Occipital lobe (tissue), 2 donors: ENCODE results near the gene AVP. TPM values are rescaled to one million over a fixed set of nuclear protein-coding genes. Genes with fewer than 3 reads are reported as not detected.

Source experiments
- DNase-seq: peaks from one replicate; lab custom pipeline; 2025; lab: John Stamatoyannopoulos, UW
- total RNA-seq: library from RNA; depleted of rRNA; stranded (reverse); fragments of >200 nt; gene quantifications from one replicate; pipeline ENCODE4 v1.2.3, GENCODE V29; 2014

AVP gene
- total RNA-seq, 1 donor from 2014 or later, result not detected

DNA sequence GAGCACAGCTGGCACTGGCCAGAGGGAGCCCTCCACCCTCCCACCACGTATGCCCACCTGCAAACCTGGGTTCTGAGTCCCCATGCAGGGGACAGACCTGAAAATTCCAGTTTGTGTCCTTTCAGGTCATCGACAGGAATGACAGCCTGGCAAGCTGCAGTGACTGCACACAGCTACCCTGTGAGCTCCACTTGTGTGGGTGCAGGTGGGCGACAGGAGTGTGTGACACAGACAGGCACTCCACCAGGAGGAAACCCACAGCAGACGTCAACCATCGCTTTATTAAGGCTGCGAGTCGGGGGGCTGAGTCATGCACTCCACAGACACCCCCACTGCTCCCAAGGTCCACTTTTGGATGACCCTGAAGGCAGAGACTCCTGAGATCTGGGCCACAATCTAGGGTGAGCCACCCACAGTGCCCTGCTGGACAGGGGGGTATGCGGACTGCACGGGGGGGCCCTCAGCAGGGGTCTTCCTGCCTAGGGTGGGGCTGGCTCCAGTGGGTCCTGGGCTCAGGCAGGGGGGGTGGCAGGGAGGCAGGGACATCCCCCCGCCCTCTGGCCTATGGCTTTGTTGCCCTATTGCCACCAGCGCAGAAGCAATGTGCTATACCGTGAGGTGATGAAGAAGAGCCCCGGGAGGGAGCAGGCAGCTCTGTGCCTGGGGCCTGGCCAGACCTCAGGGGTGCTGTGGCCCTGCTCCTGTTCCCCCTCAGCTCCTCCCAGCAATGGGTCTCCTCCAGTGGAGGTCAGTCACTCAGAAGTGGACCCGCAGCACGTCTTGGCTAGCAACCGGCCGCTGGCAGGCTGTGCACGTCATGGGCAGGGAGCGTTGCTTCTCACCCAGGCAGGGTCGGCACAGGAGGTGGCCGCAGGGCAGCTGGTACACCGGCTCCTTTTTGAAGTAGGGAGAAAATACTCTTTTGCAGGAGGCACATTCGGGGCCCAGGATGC lies 25.1 kb upstream of the AVP start:
- no peak for DNase-seq

DNA sequence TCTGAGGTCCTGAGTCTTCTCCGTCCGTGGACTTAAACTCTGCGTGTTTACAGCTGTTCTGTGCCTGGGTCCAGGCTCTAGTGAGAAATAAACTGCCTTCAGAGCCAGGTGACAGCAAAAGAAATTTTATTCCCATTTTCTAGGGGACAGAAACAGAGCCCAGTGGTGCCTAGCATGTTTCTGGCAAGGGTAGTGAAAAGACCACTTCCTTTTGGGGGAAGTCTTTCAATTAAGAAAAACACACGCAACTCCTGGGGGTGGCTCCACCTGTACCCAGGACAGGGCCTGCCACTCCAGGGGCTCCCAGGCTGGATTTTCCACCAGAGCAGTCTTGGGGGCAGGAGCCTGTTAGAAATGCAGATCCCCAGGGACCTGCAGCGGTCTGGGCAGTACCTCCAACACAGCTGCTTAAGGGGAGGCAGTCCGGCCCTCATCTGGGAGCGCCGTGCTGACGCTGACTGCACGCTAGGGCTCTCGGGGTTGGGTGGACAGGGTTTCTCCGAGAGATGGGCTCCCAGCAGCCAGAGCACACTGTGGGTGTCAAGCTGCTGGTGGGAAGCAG lies 23.0 kb upstream of the AVP start:
- DNase-seq, result no peak

DNA sequence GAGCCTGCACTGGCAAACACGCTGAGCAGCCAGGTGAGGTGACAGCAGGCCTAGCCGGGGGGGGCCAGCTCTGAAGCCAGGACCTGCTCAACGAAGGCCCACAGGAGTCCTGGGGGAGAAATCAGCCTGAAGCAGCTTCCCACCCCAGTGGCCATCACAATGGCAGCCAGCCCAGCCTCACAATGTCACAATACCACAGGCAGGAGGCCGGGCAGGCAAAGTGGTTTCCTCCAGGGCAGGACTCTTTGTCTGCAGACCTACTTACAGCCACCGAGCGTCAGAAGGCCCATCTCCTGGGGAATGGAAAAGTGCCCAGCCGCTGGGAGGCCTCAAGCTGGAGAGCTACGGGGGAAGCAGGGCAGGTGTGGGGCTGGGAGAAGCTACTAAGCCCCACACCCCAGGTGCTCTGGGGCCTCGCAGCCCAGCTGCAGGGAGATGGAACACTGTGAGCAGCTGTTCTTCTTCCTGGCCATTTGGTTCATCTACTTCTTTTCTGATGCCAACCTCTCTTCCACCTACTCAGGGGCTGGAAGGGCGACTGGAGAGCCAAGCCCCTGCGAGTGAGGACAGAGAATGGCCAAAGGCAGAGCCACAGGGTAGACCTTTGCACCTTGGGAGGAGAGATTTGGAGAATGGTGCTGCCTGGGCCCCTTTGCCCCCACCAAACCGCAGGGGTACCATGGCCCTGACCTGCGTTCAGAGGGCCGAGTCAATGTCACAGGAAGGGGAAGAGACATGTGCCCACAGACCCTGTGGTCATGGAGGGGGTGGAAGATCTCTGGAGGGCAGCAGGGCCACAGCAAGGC lies 22.3 kb upstream of the AVP start:
- no peak for DNase-seq

DNA sequence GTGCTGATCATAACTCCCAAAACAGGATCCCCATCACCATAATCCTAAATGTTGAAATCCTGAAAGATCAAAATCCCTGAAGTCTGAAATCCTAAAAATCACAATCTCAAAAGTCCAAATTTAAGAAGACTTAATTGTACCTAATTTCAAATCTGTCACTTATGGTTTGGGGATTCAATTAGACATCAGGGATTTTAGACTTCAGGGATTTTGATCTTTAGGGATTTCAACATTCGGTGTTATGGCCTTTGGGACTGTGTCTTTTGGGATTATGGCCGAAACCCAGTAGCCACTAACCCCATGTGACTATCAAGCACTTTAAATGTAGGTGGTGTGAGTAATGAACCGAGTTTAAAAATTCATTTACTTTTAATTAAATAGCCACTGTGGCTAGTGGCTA lies 21.7 kb upstream of the AVP start:
- DNase-seq, result no peak

DNA sequence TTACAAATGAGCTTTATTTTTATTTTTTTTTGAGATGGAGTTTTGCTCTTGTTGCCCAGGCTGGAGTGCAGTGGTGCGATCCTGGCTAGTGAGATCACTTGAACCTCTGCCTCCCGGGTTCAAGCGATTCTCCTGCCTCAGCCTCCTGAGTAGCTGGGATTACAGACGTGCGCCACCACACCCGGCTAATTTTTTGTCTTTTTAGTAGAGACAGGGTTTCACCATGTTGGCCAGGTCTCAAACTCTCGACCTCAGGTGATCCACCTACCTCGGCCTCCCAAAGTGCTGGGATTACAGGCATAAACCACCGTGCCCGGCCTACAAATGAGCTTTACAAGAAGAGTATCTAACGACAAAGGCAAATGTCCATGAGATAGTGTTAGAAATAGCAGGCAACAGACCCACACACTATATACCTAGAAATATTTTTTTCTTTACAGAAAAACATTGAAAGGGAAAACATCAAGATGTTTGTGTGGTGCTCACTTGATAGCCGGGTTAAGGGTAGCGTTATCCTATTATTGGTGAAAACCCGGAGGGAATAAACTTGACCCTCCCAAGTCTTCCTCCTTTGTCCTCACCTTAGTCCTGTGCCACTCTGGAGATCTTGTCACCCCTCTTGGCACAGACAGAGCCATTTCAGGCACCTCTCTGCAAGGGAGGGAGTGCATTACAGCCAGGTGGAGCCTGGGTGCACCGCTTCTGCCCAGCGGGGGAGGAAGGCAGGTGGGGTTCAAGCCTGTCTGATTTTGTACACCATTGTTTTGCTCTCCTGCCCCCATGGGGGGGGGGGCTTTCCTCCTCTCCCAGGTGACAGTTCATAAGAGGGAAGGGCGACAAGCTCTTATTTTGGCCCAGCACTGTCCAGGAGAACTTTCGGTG lies 21.0 kb upstream of the AVP start:
- DNase-seq, result no peak

DNA sequence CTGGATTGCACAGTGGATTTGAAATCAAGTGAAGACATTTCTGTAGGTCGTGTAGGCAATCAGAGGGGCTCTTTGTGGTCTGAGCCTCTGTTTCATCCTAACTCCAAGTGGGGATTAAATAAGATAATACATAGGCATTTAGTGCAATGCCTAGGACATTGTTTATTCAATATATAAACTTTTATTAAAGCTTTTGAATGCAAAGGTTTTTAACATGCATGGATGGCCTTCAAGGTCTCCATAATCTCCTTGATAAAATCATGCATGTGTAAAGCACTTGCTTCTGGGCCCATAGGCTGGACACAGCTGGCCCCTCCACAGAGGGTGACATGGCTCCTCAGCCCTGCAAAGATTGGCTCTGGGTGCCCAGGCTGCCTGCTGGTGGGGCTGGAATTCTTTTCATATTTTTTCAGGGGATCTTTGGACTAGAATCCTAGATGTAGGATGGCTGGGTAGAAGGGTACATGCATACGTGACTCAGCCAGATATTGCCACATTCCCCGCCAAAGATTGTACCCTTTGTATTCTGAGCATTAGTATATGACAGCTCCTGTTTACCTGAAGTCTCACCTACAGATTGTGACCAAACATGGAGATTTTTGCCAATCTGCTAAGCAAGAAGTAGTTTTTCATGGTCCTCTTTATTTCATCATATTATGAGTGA lies 19.0 kb upstream of the AVP start:
- no peak for DNase-seq

DNA sequence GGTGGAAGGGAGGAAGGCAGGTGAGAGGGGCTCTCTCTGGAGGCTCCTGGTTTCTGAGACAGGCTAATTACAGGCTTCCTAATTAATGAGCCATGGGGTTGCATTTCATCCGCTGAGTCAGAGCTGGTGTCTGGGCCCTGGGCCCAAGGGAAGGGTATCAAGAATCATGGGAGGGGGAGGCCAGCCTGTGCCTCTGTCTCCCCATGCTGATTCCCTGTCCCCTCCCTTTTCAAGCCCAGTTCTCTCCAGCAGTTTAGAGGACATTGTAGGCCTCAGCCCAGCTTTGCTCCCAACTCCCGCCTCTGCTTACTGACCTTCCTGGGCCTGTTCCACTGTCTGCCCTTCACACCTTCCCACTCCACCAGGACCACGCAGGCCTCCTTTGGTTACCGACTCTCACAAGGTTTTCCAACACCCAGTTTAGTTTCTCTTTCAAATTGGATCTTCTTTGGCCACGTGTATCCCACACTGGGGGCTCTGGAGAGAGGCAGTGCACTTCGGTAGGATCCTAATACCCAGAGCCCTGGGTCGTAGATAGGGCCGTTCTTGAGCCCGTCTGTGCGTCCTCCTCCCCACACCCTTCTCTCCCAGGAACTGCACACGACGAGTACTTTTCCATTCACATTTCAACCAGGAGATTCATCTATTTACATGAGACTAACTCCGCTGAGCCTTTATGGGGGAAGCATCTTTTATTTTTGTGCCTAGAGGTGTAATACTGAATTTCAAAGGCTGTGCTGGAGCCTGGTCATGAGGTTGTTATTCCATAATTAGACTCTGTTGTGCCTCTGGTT lies 18.2 kb upstream of the AVP start:
- DNase-seq, result peak; percentile 26

DNA sequence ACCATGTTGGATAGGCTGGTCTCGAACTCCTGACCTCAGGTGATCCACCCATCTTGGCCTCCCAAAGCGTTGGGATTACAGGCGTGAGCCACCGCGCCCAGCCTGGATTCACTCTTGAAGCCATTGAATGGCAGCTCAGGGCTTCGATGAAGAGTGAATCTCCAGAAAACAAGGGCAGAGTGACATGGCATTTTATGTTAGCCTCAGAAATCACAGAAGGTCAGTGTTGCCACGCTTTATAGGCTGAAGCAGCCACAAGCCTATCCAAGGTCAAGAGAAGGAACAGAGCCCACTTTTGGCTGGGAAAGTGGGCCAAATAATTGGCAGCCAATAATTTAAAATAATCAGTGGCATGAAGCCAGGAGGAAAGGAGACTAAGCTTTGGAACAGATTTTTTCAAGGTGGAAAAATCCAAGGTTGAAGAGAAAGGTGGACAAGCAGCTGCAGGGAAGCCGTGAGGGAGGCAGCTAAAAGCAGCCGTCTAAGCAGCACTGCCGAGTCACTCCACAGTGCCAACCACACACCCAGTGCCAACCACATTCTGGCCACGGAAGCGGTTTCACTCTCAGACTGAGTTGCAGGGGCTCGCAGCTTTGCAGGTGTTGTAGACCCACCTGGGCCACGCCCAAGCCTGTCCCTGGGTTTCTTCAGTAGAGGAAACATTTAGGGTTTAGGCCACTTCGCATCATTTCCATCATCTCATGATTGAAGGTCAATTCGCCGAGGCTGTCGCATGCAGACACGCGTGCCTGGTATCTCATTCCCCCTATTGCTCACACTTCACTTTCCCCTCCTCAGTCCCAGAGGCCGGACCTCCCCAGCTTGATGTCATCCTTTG lies 17.4 kb upstream of the AVP start:
- peak; percentile 40 for DNase-seq

DNA sequence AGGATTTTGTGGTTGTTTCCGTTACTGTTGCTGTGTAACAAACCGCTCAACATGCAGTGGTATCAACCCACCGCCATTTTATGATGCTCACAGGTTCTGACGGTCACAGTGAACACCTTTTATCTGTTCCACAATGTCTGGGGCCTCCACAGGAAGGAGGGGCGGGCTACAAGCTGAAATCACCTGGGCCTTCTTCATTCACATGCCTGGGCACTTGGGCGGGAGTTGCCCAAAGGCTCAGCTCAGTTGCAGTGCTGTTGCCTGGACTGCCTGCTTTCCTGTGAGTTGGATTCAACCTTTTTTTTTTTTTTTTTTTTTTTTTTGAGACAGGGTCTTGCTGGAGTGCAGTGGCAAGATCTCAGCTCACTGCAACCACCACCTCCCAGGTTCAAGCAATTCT lies 16.7 kb upstream of the AVP start:
- DNase-seq, result no peak

DNA sequence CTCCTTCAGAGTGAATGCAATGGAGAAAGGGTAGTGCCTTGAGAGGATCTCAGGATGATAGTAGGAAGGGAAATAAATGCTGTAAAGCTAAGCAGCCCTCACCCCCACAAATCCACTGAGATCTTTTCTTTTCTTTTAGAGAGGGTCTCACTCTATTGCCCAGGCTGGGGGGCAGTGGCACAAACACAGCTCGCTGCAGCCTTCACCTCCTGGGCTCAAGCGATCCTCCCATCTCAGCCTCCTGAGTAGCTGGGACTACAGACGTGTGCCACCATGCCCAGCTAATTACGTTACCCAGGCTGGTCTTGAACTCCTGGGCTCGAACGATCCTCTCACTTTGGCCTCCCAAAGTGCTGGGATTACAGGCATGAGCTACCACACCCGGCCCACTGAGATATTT lies 16.0 kb upstream of the AVP start:
- DNase-seq, result no peak

DNA sequence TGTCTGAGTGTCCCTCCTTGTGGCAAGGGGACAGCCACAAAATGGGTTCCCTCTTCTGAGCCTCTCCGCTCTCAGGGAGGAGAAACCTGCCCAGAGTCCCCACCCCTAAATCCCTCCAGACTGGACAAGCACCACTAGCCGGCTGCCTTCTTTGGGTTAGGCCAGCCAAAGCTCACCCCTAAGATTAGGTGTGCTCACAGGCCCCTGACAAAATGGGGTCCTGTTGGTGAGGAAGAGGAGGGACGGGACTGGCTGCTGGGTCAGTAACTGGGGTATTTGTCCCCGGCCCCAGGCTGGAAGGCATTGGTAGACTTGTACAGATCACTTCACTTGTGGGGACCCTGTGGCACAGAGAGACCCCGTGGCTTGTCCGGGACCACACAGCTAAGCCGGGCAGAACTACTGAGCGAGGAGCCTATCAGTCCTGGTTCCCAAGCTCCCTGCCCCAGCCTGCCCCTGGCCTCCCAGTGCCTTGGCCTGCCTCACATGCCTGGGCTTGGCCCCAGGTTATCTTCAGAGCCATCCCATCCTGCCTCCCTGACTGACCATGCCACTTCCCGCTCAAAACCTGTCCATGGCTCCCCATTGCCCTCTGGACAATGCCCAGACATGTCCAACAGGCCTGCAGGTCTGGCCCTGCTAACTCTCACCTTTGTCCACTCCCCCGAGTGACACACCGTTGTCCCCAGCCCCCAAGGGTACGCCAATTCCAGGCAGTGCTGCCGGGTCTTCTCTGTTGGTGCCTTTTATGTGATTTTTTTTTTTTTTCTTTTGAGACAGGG lies 10.5 kb upstream of the AVP start:
- no peak for DNase-seq

DNA sequence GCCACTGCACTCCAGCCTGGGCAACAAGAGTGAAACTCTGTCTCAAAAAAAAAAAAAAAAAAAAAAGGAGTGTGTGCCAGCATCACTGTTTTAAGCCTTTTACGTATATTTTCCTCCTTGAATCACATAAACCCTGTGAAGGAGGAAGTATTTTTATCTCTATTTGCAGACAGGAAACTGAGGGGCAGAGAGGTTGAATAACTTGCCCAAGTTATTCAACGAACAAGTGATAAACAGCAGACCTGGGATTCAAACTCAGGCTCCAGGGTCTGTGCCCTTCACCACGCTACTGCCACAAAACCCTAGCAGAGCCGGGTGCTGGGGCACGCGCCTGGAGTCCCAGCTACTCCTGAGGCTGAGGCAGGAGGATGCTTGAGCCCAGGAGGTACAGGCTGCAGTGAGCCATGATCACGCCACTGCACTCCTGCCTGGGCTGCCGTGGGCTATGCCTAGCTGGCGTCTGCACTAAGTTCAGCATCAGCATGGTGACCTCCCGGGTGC lies 9.4 kb upstream of the AVP start:
- no peak for DNase-seq

DNA sequence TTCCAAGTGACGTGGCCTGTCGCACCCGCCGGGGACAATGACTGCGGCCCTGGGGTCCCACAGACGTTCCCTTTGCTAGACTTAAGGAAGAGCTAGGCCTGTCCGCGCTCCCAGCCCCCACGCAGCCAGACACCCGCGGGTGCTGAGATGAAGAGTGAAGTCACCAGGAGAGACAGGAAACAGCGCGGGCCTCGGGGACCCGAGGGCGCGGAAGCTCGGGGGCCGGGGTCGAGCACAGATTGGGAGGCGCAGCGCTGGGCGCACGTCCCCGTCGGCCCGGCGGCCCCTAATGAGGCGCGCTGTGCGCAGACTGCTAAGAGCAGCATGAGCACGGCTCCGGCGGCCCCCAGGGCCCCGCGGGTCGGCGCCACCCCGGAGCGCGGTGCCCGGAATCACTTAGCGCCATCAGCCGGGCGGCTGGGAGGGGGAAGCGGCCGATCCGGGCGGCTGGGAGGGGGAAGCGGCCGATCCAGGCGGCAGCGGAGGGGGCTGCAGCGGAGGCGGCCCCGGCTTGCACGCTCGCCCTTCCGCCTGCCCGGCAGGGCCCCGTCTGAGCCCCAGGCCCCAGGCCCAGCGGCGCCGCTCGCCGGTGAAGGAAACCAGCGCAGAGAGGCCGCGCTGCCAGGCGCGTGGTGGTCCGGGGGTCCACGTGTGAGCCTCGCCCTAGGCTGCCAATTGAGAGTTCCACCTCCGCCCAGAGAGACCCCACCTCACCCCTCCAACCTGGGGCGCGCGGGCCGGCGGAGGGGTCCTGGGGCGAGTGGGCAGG lies 8.3 kb upstream of the AVP start:
- no peak for DNase-seq

DNA sequence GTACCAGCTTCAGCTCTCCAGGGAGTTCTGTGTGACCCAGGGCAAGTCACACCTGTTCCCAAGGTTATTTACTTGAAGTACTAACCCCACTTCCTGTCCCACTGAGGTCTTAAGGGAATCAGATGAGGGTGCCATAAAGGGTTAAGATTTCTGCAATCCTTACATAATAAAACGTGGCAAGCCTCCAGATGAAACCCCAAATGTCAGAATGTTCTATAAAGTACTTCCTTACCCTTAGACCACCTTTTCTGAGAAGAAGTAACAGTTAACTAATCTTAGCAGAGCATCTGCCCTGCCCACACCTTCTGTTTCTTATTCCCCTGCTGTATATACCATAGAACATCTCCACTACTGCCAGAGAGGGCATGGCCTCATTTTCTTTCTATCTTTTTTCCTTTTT lies 6.0 kb upstream of the AVP start:
- no peak for DNase-seq

DNA sequence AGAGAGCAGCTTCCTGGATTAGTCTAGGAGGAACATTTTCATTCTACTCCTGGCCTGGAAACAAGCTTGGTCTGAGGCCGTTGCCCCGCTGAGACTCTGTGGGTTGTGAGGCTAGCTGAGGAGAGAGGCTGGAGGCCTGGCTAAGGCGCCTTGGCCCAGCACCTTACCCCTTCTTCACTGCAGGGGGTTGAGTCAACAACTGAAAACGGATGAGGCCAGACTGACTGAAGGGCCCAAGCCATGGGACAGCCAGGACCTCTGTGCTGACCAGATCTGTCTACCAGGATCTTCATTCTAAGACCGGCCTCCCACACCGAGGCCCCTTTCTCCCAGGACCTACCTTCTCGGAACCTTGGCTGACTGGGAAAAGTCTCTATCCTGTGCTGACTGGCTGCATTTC lies 3.5 kb upstream of the AVP start:
- DNase-seq, result no peak

DNA sequence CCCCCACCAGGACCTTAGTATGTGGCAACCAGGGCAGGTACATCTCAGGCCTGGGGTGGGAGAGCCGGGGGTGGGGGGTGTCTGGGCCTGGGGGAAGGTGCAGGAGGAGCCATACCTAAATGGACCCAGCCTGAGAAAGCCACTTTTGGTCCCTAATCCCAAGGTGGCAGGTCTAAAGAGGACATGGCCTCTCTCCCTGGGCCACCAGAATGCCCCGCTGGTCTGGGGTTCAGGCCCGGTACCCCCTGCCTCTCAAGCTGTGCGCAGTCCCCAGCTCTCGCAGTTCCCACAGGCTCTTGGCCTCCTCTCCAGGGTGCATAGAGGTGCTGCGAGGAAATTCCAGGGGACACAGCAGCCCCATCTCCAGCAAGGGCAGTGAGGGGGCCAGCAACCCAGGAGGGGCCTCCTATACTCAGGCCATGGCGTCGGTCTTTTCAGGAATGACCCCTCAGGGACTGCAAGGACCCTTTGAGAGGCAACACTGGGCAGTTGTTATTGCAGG lies 1.1 kb upstream of the AVP start:
- no peak for DNase-seq

DNA sequence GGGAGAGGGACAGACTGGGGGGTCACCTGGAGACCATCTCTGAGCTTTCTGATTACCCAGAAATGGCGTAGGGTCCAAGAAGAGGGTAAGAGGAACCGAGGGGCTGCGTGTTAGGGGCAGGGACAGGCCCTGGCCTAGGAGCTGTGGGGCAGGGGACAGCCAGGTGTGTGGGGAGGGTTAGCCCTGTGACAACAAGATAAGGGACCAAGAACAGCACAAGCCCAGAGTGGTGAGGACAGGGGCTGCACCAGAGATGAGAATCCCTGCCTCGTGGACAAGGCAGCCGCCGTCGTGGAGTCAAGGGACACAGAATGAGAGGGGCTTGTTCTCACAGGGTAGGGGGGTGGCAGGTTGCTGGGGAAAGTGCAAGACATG lies 449 bp upstream of the AVP start:
- no peak for DNase-seq
